HG03442 (cell line): ENCODE measurements around the gene HNRNPR.

ENCODE experiments used
- ATAC-seq: cut with Tn5 transposase; IDR thresholded peaks from one replicate; pipeline ENCODE4 v1.9.1; 2021; ENCODE audit warnings: mild to moderate bottlenecking, moderate library complexity; ENCODE audit not compliant: unreplicated experiment

HNRNPR gene

GRCh38 chr1:23369335-23370013 is 25.4 kb upstream of the HNRNPR start, which contains the start of gene ZNF436:
ZNF436 (minus strand) TSS chr1:23369836; CDS start chr1:23368005, 1,831 bp downstream.
- no peak for ATAC-seq

GRCh38 chr1:23368562-23369334 is 24.7 kb upstream of the HNRNPR start:
- ATAC-seq, result peak; percentile 59

GRCh38 chr1:23367791-23368561 is 23.9 kb upstream of the HNRNPR start:
- peak; percentile 88 for ATAC-seq

- ATAC-seq, result no peak
Measured at GRCh38 chr1:23367451-23367790, 23.3 kb upstream of the HNRNPR start.

GRCh38 chr1:23366598-23366997 is 22.5 kb upstream of the HNRNPR start:
- ATAC-seq, result no peak

GRCh38 chr1:23366146-23366545 is 22.1 kb upstream of the HNRNPR start:
- no peak for ATAC-seq

- no peak for ATAC-seq
Measured at GRCh38 chr1:23362218-23362713, 18.2 kb upstream of the HNRNPR start.

- ATAC-seq, result no peak
Measured at GRCh38 chr1:23358310-23358875, 14.3 kb upstream of the HNRNPR start.

- no peak for ATAC-seq
Measured at GRCh38 chr1:23357138-23357908, 13.2 kb upstream of the HNRNPR start.

GRCh38 chr1:23356471-23357137 is 12.5 kb upstream of the HNRNPR start:
- no peak for ATAC-seq

GRCh38 chr1:23354245-23354644 is 10.2 kb upstream of the HNRNPR start:
- no peak for ATAC-seq

- ATAC-seq, result no peak
Measured at GRCh38 chr1:23352096-23352695, 8.1 kb upstream of the HNRNPR start.

- no peak for ATAC-seq
Measured at GRCh38 chr1:23345920-23346319, 1.8 kb upstream of the HNRNPR start.

- ATAC-seq, result no peak
Measured at GRCh38 chr1:23344987-23345472, 946 bp upstream of the HNRNPR start.

- no peak for ATAC-seq
Measured at GRCh38 chr1:23343221-23344110, 618 bp downstream of the HNRNPR start.

- no peak for ATAC-seq
Measured at GRCh38 chr1:23341931-23342692, 2.0 kb downstream of the HNRNPR start.

GRCh38 chr1:23339632-23340031 is 4.5 kb downstream of the HNRNPR start:
- ATAC-seq, result no peak

- no peak for ATAC-seq
Measured at GRCh38 chr1:23337869-23338268, 6.2 kb downstream of the HNRNPR start.
